ENCODE results near the gene TEX9. TPM values are rescaled to one million over a fixed set of nuclear protein-coding genes. Genes with fewer than 3 reads are reported as not detected.

The TEX9 gene
- total RNA-seq, 1 experiment from 2014 or later, result 8.4 TPM

DNA sequence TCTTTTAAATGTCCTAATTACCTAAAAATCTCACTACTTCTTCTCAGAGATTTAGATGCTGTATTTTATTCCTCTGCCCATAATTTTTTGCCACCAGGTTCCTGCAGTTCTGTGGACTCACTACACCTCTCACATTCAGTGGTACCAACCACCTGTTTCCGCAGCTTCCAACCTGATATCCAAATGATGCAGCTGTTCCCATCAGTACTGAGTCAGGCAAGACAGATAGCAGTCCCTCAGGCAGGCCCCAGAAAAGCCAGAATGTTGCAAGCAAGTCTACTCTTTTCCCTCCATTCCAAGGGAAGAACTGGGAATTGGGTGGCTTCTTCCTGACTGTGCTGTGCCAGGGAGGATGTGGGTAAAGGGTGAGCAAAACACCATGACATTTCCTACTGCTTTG lies 60.8 kb downstream of the TEX9 start:
- Histone ChIP-seq H3K79me2 (ENCODE audit: insufficient read depth, low read length) (no peaks in the 10 kb centered on the region), H2AK5ac (ENCODE audit: insufficient read length, low read length) (no peak overlapping the region), H3K27ac (ENCODE audit: insufficient read length, low read depth, low read length) (no peak overlapping the region), H3K27me3 (ENCODE audit: insufficient read depth, low read length) (no peaks in the 10 kb centered on the region), H3K23ac (ENCODE audit: insufficient read length, low read depth, low read length) (no peak overlapping the region), H2BK12ac (ENCODE audit: insufficient read length, low read depth, low read length) (no peak overlapping the region), H3K4me1 (ENCODE audit: insufficient read depth, low read length) (no peaks in the 10 kb centered on the region), H2AFZ (ENCODE audit: low read length) (no peak overlapping the region), H3K4ac (ENCODE audit: low read depth, low read length) (no peak overlapping the region), H4K5ac (ENCODE audit: insufficient read length, low read depth, low read length) (no peak overlapping the region), H2BK15ac (ENCODE audit: low read depth, low read length) (no peak overlapping the region), H4K20me1 (ENCODE audit: control insufficient read depth, insufficient read depth, insufficient read length) (no peaks in the 10 kb centered on the region), H3K9ac (ENCODE audit: extremely low read depth, insufficient read length, low read length) (no peak overlapping the region), H3K14ac (ENCODE audit: insufficient read depth, low read length) (no peak overlapping the region), H2BK20ac (ENCODE audit: low read depth, low read length, poor library complexity, severe bottlenecking) (no peak overlapping the region), H3K79me1 (ENCODE audit: insufficient read depth, low read depth, low read length, poor library complexity, severe bottlenecking) (no peaks in the 10 kb centered on the region), H3K9me3 (ENCODE audit: control insufficient read depth, low read depth, low read length) (no peaks in the 10 kb centered on the region), H2BK120ac (ENCODE audit: low read depth, low read length, poor library complexity, severe bottlenecking) (no peak overlapping the region), H3K18ac (ENCODE audit: insufficient read length, low read depth, low read length) (no peak overlapping the region), H3K56ac (ENCODE audit: insufficient read length, low read depth, low read length) (no peak overlapping the region), H3T11ph (ENCODE audit: low read length) (no peak overlapping the region), H4K8ac (replicated peaks; ENCODE audit: insufficient read length, low read depth, low read length) (no peak overlapping the region), H2BK5ac (ENCODE audit: insufficient read length, low read length) (no peak overlapping the region), H3K4me2 (ENCODE audit: insufficient read depth, insufficient read length, low read length) (no peak overlapping the region), H4K91ac (ENCODE audit: insufficient read length, low read depth, low read length) (no peak overlapping the region), H3K23me2 (ENCODE audit: insufficient read length, low read depth, low read length, poor library complexity, severe bottlenecking) (no peaks in the 10 kb centered on the region)
- H3K9me3 Mint-ChIP-seq, result no peaks in the 10 kb centered on the region; a peak in 1 of 5 replicates
- H3K27ac Mint-ChIP-seq, result no peak overlapping the region; a peak in 1 of 7 replicates
- H3K4me3 Mint-ChIP-seq, result no peak overlapping the region
- TF ChIP-seq, protein P1, sequence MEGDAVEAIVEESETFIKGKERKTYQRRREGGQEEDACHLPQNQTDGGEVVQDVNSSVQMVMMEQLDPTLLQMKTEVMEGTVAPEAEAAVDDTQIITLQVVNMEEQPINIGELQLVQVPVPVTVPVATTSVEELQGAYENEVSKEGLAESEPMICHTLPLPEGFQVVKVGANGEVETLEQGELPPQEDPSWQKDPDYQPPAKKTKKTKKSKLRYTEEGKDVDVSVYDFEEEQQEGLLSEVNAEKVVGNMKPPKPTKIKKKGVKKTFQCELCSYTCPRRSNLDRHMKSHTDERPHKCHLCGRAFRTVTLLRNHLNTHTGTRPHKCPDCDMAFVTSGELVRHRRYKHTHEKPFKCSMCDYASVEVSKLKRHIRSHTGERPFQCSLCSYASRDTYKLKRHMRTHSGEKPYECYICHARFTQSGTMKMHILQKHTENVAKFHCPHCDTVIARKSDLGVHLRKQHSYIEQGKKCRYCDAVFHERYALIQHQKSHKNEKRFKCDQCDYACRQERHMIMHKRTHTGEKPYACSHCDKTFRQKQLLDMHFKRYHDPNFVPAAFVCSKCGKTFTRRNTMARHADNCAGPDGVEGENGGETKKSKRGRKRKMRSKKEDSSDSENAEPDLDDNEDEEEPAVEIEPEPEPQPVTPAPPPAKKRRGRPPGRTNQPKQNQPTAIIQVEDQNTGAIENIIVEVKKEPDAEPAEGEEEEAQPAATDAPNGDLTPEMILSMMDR (conservative IDR thresholded peaks at IDR 0.05), result no peak
- no peaks in the 10 kb centered on the region for H3K4me1 Mint-ChIP-seq
- no peak for DNase-seq
- H3K36me3 Mint-ChIP-seq (ENCODE audit: insufficient read depth in 1 of 3, low read depth in 3 of 3), result peaks cover 0 to 2% (median 2%) of the 10 kb centered on the region in 3 experiments; a peak in 4 of 7 replicates
- H3K27me3 Mint-ChIP-seq (ENCODE audit: low read depth), result no peaks in the 10 kb centered on the region
- WGBS (ENCODE audit: extremely low coverage, insufficient read length, low lambda C conversion rate), result no CpG with 5 or more reads among the region's 1 CpG
